ENCODE results near the gene RNF152. TPM values are rescaled to one million over a fixed set of nuclear protein-coding genes. Genes with fewer than 3 reads are reported as not detected.

RNF152 gene
- total RNA-seq, 1 donor from 2014 or later = 76.4 TPM

DNA sequence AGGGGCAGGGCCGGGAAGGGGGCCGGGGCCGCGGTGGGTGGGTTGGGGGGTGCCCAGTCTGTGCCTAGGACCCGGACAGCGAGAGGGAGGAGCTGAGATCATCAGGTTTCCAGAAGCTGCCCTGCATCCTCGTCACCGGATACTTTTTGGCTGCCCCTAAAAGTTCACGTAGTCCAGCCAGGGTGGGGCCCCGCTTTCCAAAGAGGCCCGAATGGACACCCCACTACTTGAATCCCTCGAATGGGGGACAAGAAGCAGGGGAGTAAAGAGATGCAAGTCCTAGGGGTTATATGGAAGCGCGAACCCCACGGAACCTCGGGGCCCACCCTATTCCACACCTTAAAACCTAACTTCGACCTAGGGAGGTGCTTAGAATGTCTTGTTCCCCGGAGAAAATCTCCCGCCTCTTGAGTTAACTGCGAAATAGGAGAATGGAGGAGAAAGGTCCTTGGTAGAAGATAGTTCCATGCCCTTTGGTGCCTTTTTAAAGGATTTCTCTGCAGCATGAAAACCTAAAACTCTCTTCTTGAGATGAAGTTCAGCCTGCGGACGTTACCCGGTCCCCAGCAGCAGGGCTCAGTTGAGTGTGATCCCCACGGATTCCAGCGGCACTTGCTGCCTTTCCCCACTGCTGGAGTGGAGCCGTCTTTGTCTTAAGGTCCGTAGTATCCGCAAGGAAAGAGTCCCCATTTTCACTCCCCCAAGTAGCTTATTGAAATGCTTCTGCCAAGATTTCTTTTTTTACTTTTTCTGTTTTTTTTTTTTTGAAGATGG is 2.1 kb upstream of the RNF152 start:
- peak overlapping the region; percentile 72 for H3K4me3 Mint-ChIP-seq (ENCODE audit: unreplicated experiment)
- peaks cover 9% of the 10 kb centered on the region for H3K36me3 Mint-ChIP-seq (ENCODE audit: unreplicated experiment)
- TF ChIP-seq, protein P1, sequence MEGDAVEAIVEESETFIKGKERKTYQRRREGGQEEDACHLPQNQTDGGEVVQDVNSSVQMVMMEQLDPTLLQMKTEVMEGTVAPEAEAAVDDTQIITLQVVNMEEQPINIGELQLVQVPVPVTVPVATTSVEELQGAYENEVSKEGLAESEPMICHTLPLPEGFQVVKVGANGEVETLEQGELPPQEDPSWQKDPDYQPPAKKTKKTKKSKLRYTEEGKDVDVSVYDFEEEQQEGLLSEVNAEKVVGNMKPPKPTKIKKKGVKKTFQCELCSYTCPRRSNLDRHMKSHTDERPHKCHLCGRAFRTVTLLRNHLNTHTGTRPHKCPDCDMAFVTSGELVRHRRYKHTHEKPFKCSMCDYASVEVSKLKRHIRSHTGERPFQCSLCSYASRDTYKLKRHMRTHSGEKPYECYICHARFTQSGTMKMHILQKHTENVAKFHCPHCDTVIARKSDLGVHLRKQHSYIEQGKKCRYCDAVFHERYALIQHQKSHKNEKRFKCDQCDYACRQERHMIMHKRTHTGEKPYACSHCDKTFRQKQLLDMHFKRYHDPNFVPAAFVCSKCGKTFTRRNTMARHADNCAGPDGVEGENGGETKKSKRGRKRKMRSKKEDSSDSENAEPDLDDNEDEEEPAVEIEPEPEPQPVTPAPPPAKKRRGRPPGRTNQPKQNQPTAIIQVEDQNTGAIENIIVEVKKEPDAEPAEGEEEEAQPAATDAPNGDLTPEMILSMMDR (IDR thresholded peaks at IDR 0.05) = no peak
- peaks cover 43% of the 10 kb centered on the region for H3K4me1 Mint-ChIP-seq (ENCODE audit: unreplicated experiment)
- DNase-seq (ENCODE audit: extremely low spot score, unreplicated experiment) = no peak
- H3K27me3 Mint-ChIP-seq (ENCODE audit: unreplicated experiment) = no peaks in the 10 kb centered on the region
- no peak overlapping the region for H3K27ac Mint-ChIP-seq (ENCODE audit: unreplicated experiment)
- H3K9me3 Mint-ChIP-seq (ENCODE audit: unreplicated experiment) = no peaks in the 10 kb centered on the region

DNA sequence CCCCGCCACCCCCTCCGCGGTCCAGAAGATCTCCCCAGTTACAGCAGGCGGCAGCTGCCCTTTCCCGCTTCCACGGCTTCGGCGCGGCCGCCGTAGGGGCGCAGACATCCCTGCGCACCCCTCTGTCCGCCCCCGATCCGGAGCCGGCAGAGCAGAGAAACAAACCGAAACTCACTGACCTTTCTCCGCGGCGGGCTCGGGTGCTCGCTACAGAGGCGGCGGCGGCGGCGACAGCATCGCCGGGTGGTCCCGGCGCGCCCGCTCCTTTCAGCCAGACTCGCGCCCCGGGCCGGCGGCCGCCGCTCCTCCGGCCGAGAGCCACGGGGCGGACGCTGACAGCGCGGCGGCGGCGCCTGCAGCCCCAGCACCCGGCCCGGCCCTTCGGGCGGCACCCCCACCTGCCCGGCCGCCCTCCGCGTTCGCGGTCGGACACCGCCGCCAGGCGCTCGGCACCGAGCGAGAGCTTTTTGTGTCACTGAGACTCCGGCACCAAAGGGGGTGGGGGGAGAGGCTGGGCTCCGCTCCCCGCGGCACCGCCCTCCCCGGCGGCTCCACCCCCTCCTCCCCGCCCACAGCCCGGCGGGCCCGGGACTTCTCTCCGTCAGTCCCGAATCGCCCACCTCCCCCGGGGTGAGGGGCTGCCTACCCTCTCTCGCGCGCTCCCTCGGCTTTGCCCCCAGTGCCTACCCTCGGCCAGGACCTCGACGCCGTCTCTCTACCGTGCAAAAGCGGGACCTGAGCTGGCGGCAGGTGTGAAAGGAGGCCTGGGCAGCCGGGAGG is 1.4 kb upstream of the RNF152 start:
- H3K4me1 Mint-ChIP-seq (ENCODE audit: unreplicated experiment) = peaks cover 51% of the 10 kb centered on the region

DNA sequence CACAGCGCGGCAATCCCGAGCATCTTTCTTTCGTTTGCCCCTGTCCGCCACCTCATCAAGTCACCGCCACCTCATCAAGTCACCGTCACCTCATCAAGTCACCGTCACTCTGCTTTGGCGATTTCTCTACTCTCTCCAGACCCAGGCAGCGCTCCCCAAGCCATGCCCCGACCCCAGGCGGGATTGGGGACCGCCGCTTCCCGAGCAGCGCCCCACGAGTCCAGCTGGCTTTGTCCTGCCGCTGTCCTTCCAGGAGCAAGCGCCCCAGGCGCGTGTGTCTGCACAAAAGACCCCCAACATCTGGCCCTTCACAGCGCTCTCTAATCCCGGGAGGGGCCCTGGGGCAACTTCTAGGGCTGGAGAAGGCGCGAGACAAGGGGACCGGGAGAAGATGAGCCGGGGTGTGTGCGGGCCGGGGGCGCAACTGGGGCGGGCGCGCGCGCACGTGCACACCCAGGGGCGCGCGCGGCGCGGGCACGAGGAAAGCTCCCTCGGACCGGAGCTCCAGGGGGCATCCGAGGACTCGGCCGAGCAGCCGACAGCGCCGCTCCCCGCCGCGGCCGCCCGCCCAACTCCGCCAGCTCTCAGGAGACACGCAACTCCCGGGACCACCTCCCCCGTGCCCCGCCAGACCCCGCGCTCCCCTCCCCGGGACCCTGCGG is 633 bp upstream of the RNF152 start:
- H3K4me1 Mint-ChIP-seq (ENCODE audit: unreplicated experiment) = peaks cover 53% of the 10 kb centered on the region

More for the DNA sequence above, 1.4 kb upstream of the RNF152 start:
- H3K4me3 Mint-ChIP-seq (ENCODE audit: unreplicated experiment) = peak overlapping the region; percentile 96
- no peaks in the 10 kb centered on the region for H3K27me3 Mint-ChIP-seq (ENCODE audit: unreplicated experiment)
- TF ChIP-seq, protein P1 (IDR thresholded peaks at IDR 0.05) = peak; percentile 48
- H3K36me3 Mint-ChIP-seq (ENCODE audit: unreplicated experiment) = peaks cover 17% of the 10 kb centered on the region
- peak overlapping the region; percentile 69 for H3K27ac Mint-ChIP-seq (ENCODE audit: unreplicated experiment)
- DNase-seq (ENCODE audit: extremely low spot score, unreplicated experiment) = peak; percentile 91
- no peaks in the 10 kb centered on the region for H3K9me3 Mint-ChIP-seq (ENCODE audit: unreplicated experiment)

DNA sequence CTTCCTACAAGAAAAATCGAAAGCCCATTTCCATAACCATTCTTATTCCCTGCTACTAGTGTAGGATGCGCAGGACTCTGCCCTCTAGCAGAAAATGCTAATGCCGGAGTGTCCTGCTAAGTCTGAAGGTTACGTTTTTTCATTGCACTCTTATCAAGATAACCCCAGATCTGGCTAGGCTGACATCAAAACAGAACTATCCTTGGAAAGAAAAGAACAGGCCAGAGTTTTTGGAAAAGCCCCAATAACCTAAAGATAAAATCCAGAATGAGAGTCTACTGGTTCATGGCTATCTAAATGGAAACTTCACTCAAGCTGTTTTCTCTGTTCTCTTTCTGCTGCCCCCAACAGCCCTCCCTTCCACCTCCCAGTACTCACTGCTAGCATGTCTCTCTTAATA is 913 bp downstream of the RNF152 start:
- TF ChIP-seq, protein P1 (IDR thresholded peaks at IDR 0.05) = no peak
- H3K4me3 Mint-ChIP-seq (ENCODE audit: unreplicated experiment) = peak overlapping the region; percentile 96
- H3K27ac Mint-ChIP-seq (ENCODE audit: unreplicated experiment) = peak overlapping the region; percentile 87
- no peak for DNase-seq (ENCODE audit: extremely low spot score, unreplicated experiment)
- peaks cover 57% of the 10 kb centered on the region for H3K4me1 Mint-ChIP-seq (ENCODE audit: unreplicated experiment)
- no peaks in the 10 kb centered on the region for H3K27me3 Mint-ChIP-seq (ENCODE audit: unreplicated experiment)
- H3K9me3 Mint-ChIP-seq (ENCODE audit: unreplicated experiment) = no peaks in the 10 kb centered on the region
- H3K36me3 Mint-ChIP-seq (ENCODE audit: unreplicated experiment) = peaks cover 35% of the 10 kb centered on the region

More for the DNA sequence above, 633 bp upstream of the RNF152 start:
- DNase-seq (ENCODE audit: extremely low spot score, unreplicated experiment) = peak; percentile 86
- Mint-ChIP-seq H3K4me3 (ENCODE audit: unreplicated experiment) (peak overlapping the region; percentile 96), H3K27ac (ENCODE audit: unreplicated experiment) (peak overlapping the region; percentile 87), H3K27me3 (ENCODE audit: unreplicated experiment) (no peaks in the 10 kb centered on the region), H3K36me3 (ENCODE audit: unreplicated experiment) (peaks cover 24% of the 10 kb centered on the region), H3K9me3 (ENCODE audit: unreplicated experiment) (no peaks in the 10 kb centered on the region)
- TF ChIP-seq, protein P1 (IDR thresholded peaks at IDR 0.05) = peak; percentile 44

Data from osteocyte (in vitro differentiated cells).